Chondrocyte (in vitro differentiated cells): Measurements from ENCODE around the gene OPRD1. TPM values are rescaled to one million over a fixed set of nuclear protein-coding genes. Genes with fewer than 3 reads are reported as not detected.

Experiments
- DNase-seq: peaks from one replicate; pipeline ENCODE4 v3.0.0; 2021; ENCODE audit warnings: mixed read lengths, low spot score
- H3K27ac Mint-ChIP-seq: one replicate; pipeline ENCODE4 v1.8.0; 2021; ENCODE audit warnings: mild to moderate bottlenecking, moderate library complexity, mixed read lengths; ENCODE audit not compliant: unreplicated experiment
- H3K27me3 Mint-ChIP-seq: 2 replicates; pipeline ENCODE4 v1.8.0; 2021; ENCODE audit warnings: low read depth, mixed read lengths
- H3K36me3 Mint-ChIP-seq: 2 replicates; pipeline ENCODE4 v1.8.0; 2021; ENCODE audit warnings: low read depth, mixed read lengths
- H3K4me1 Mint-ChIP-seq: 2 replicates; pipeline ENCODE4 v1.8.0; 2021; ENCODE audit warnings: low read depth, mild to moderate bottlenecking, mixed read lengths
- H3K4me3 Mint-ChIP-seq: one replicate; pipeline ENCODE4 v1.8.0; 2021; ENCODE audit warnings: mild to moderate bottlenecking, moderate library complexity, mixed read lengths; ENCODE audit not compliant: unreplicated experiment
- H3K9me3 Mint-ChIP-seq: 2 replicates; pipeline ENCODE4 v1.8.0; 2021; ENCODE audit warnings: low read depth, mixed read lengths
- CTCF ChIP-seq: fragments of 200-600 bp; sonication (generic); IDR thresholded peaks from 2 replicates; pipeline ENCODE4 v1.5.0; 2021; ENCODE audit warnings: antibody characterized with exemption, mild to moderate bottlenecking, moderate library complexity
- total RNA-seq: library from RNA; stranded (reverse); gene quantifications from 3 replicates; pipeline ENCODE4 v1.2.1, GENCODE V29; 2021

OPRD1 gene
- total RNA-seq, 1 donor from 2014 or later = 0.22 TPM

- no peak for TF ChIP-seq CTCF
- H3K27me3 Mint-ChIP-seq = peaks cover 3% of the 10 kb centered on the region
- H3K36me3 Mint-ChIP-seq = peaks cover 1% of the 10 kb centered on the region
- no peak for DNase-seq
- no peaks in the 10 kb centered on the region for H3K9me3 Mint-ChIP-seq
- H3K4me3 Mint-ChIP-seq = no peak overlapping the region
- no peaks in the 10 kb centered on the region for H3K4me1 Mint-ChIP-seq
- H3K27ac Mint-ChIP-seq = no peak overlapping the region
Measured at GRCh38 chr1:28803662-28804061, 8.3 kb upstream of the OPRD1 start.

- H3K27ac Mint-ChIP-seq = no peak overlapping the region
- no peak overlapping the region for H3K4me3 Mint-ChIP-seq
- H3K36me3 Mint-ChIP-seq = peaks cover 1% of the 10 kb centered on the region
- H3K4me1 Mint-ChIP-seq = no peaks in the 10 kb centered on the region
- TF ChIP-seq CTCF = no peak
- no peak for DNase-seq
- H3K9me3 Mint-ChIP-seq = no peaks in the 10 kb centered on the region
- H3K27me3 Mint-ChIP-seq = peaks cover 3% of the 10 kb centered on the region
Measured at GRCh38 chr1:28804071-28804470, 7.9 kb upstream of the OPRD1 start.

- Mint-ChIP-seq H3K4me1 (no peaks in the 10 kb centered on the region), H3K9me3 (no peaks in the 10 kb centered on the region), H3K36me3 (no peaks in the 10 kb centered on the region), H3K27me3 (peaks cover 22% of the 10 kb centered on the region), H3K27ac (no peak overlapping the region), H3K4me3 (no peak overlapping the region)
- DNase-seq = no peak
- TF ChIP-seq CTCF = no peak
Measured at GRCh38 chr1:28807046-28807445, 4.9 kb upstream of the OPRD1 start.

- Mint-ChIP-seq H3K4me1 (peaks cover 5% of the 10 kb centered on the region), H3K27ac (no peak overlapping the region), H3K27me3 (peaks cover 27% of the 10 kb centered on the region), H3K36me3 (no peaks in the 10 kb centered on the region), H3K4me3 (no peak overlapping the region), H3K9me3 (no peaks in the 10 kb centered on the region)
- no peak for DNase-seq
- TF ChIP-seq CTCF = no peak
Measured at GRCh38 chr1:28807986-28808385, 4.0 kb upstream of the OPRD1 start.

DNA sequence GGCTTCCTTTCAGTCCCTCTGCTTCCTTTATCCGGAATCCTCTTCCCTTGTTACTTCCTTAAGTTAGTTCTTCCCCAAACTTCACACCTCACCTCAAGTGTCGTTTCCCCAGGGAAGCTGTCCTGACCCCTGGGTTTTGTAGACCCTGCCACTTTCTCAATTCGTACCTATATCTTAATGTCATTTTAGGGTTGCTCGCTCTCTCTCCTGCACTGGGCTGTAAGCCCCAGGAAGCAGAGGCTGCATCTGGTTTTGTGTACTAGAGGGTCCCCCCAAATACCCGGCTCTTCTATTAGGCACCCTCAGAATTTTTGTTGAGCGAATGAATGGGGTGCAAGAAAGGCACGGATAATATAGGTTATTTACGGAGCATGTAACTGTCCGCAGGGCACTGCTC is 603 bp upstream of the OPRD1 start:
- Mint-ChIP-seq H3K4me3 (peak overlapping the region; percentile 40), H3K4me1 (peaks cover 15% of the 10 kb centered on the region), H3K9me3 (no peaks in the 10 kb centered on the region), H3K27me3 (peaks cover 46% of the 10 kb centered on the region), H3K36me3 (no peaks in the 10 kb centered on the region), H3K27ac (no peak overlapping the region)
- TF ChIP-seq CTCF = no peak
- DNase-seq = no peak
